Panc1 (cell line): Measurements from ENCODE around the gene SENP1.

Experiments
- SIN3A ChIP-seq: IDR thresholded peaks from 2 replicates; pipeline ENCODE4 v1.6.1; 2012; ENCODE audit warnings: low read depth, mild to moderate bottlenecking, low read length, moderate library complexity, borderline replicate concordance; ENCODE audit not compliant: insufficient read depth
- TF ChIP-seq, protein P1 (sequence below), 2 experiments: IDR thresholded peaks; 2 replicates each; pipeline ENCODE4 v1.6.1; 2011 to 2012; ENCODE audit warnings: low read depth in 2 of 2, control low read depth in 1 of 2, low read length in 1 of 2, mild to moderate bottlenecking in 1 of 2, moderate library complexity in 1 of 2; ENCODE audit not compliant: insufficient read depth in 1 of 2
- TF ChIP-seq, protein P2 (sequence below): fragments of 450-650 bp; IDR thresholded peaks from 2 replicates; pipeline ENCODE4 v1.5.1; 2017; ENCODE audit warnings: mild to moderate bottlenecking

DNA sequence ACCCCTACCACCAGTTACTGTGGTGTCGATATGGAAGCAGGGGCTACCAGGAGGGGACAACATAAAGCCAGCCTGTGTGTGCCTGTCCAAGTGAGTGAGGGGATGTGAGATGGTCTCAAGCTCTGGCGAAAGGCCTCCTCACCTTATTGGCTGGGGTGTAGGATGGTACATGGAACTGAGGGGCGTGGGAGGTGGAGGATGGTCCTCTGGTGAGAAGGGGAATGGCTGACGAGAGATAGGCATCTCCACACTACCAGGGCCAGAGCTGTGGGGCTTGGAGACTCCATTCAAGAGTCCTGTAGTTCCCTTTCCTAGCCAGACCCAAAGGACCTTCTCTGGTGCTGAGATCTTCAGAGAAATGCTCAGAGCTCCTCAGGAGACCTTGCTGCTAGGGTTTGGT, 69.1 kb downstream of the SENP1 start:
- TF ChIP-seq, protein P1, sequence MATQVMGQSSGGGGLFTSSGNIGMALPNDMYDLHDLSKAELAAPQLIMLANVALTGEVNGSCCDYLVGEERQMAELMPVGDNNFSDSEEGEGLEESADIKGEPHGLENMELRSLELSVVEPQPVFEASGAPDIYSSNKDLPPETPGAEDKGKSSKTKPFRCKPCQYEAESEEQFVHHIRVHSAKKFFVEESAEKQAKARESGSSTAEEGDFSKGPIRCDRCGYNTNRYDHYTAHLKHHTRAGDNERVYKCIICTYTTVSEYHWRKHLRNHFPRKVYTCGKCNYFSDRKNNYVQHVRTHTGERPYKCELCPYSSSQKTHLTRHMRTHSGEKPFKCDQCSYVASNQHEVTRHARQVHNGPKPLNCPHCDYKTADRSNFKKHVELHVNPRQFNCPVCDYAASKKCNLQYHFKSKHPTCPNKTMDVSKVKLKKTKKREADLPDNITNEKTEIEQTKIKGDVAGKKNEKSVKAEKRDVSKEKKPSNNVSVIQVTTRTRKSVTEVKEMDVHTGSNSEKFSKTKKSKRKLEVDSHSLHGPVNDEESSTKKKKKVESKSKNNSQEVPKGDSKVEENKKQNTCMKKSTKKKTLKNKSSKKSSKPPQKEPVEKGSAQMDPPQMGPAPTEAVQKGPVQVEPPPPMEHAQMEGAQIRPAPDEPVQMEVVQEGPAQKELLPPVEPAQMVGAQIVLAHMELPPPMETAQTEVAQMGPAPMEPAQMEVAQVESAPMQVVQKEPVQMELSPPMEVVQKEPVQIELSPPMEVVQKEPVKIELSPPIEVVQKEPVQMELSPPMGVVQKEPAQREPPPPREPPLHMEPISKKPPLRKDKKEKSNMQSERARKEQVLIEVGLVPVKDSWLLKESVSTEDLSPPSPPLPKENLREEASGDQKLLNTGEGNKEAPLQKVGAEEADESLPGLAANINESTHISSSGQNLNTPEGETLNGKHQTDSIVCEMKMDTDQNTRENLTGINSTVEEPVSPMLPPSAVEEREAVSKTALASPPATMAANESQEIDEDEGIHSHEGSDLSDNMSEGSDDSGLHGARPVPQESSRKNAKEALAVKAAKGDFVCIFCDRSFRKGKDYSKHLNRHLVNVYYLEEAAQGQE (IDR thresholded peaks at IDR 0.05; ENCODE audit: insufficient read depth in 1 of 2, low read depth in 2 of 2, low read length in 1 of 2): no peak
- TF ChIP-seq SIN3A: no peak
- TF ChIP-seq, protein P2, sequence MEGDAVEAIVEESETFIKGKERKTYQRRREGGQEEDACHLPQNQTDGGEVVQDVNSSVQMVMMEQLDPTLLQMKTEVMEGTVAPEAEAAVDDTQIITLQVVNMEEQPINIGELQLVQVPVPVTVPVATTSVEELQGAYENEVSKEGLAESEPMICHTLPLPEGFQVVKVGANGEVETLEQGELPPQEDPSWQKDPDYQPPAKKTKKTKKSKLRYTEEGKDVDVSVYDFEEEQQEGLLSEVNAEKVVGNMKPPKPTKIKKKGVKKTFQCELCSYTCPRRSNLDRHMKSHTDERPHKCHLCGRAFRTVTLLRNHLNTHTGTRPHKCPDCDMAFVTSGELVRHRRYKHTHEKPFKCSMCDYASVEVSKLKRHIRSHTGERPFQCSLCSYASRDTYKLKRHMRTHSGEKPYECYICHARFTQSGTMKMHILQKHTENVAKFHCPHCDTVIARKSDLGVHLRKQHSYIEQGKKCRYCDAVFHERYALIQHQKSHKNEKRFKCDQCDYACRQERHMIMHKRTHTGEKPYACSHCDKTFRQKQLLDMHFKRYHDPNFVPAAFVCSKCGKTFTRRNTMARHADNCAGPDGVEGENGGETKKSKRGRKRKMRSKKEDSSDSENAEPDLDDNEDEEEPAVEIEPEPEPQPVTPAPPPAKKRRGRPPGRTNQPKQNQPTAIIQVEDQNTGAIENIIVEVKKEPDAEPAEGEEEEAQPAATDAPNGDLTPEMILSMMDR: no peak
